GM19043 (cell line): ENCODE measurements around the gene LGR6.

ENCODE experiments used
- ATAC-seq: cut with Tn5 transposase; IDR thresholded peaks from one replicate; pipeline ENCODE4 v1.9.1; 2021; ENCODE audit warnings: low read depth; ENCODE audit not compliant: unreplicated experiment

The LGR6 gene

GRCh38 chr1:202281316-202282024, 87.9 kb downstream of the LGR6 start:
- ATAC-seq = no peak

GRCh38 chr1:202282025-202282371, 88.4 kb downstream of the LGR6 start:
- ATAC-seq = no peak

DNA sequence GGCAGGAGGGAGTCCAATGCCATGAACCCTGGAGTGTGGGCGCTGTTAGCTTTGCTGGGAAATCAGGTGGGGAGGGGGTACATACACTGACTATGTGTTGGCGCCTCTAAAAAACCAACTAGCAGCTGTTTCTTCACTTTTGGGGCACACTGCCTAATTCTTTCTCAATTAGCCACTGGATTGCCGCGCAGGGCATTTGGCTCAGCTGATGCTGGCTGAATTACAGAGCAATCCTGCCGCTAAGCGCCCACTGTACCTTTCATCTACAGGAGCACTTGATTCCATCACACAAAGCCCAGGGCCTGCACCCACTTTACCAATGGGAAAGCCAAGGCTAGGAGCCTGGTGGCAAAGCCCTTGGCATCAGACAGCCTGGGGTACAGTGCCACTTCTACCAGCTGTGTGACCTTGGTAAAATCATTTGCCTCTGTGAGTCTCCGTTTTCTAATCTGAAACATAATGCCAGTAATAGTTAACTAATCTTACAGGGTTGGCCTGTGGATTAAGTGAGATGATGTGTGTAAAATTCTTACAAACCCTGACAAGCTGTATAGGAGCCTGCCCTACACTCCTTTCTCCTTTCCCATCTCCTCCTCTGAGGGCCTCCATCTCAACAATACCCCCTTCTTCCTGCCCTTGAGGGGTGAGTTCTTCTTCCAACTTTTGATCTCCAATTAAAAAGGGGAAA, 89.1 kb downstream of the LGR6 start:
- ATAC-seq = no peak

- no peak for ATAC-seq
Observed at GRCh38 chr1:202283379-202283844, 89.8 kb downstream of the LGR6 start.

DNA sequence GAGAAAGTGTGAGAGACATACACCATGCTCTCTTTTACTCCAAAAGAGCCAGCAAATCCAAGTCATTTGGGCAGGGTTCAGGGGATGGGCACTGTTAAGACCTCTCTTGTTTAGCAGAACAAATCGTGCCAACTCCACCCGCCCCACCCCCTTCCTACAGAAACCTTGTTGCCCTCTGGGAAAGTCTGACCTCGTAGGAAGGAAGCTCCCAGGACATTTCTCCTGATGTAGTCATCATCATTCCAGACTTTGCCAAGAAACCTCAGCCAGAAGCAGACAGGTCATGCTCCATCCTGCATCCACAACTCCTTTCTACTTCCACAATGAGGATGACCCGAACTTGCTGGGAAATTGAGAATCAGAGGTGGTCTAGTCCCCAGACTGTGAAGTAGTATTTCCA, 90.4 kb downstream of the LGR6 start:
- ATAC-seq = no peak

GRCh38 chr1:202285908-202286307, 92.3 kb downstream of the LGR6 start:
- no peak for ATAC-seq

DNA sequence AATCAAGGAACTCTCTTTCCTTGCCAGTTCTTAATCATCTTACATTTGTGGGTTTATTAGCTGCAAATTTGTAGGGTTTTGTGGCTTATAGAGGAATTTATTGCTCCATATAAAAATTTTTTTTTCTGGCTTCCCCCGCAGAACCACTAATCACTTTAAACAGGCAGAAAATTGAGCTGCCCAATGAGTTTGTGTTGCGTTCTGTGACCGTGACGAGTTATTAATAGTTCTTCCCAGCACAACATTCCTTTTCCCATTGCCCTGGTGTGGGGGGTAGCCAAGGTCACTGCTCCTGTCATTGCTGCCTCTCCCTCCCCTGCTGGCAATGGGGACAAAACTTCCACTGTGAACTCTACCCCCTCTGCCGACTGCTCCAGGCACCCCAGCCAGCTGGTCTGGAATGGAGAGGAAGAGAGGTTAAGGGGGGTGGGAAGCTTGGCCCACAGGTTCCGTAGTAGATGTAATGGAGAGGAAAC, 93.1 kb downstream of the LGR6 start:
- ATAC-seq = no peak

GRCh38 chr1:202287196-202287595, 93.6 kb downstream of the LGR6 start:
- ATAC-seq = no peak

DNA sequence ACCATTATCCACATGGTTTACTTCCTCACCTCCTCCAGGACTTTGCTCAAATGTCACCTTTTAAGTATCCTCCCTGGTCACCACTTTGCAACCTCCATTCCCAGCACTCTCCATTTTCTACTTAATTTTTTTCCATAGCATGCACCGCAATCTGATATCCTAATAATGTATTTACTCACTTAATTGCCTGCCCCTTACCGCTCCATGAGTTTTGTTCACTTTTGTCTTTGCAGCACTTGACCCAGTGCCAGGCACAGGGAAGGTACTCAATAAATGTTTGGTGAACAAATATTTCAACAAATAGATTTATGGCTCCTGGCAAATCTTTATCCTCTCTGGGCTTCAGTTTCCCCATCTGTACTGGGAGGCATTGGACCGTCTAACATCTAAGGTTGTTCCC, 94.6 kb downstream of the LGR6 start:
- no peak for ATAC-seq

GRCh38 chr1:202289009-202289408, 95.4 kb downstream of the LGR6 start:
- ATAC-seq = no peak

DNA sequence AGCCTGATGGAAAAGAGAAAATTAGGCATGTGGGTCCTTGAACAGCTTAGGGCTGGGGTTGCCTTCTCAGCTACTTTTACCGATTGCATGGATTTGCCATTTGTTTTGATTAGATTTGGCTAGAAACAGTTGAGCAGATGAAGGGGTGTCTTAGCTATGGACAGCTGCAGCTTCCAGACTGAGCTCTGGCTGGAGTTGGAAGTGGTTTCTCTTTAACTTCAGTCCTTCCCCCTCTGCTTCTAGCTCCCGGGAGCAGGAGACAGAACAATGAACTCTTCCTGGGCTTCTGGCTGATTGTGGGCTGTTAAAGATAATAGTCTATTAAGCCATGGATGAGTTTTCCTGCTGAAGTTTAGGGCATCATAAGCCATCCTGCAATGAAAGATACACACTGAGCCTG, 97.4 kb downstream of the LGR6 start:
- ATAC-seq = no peak

DNA sequence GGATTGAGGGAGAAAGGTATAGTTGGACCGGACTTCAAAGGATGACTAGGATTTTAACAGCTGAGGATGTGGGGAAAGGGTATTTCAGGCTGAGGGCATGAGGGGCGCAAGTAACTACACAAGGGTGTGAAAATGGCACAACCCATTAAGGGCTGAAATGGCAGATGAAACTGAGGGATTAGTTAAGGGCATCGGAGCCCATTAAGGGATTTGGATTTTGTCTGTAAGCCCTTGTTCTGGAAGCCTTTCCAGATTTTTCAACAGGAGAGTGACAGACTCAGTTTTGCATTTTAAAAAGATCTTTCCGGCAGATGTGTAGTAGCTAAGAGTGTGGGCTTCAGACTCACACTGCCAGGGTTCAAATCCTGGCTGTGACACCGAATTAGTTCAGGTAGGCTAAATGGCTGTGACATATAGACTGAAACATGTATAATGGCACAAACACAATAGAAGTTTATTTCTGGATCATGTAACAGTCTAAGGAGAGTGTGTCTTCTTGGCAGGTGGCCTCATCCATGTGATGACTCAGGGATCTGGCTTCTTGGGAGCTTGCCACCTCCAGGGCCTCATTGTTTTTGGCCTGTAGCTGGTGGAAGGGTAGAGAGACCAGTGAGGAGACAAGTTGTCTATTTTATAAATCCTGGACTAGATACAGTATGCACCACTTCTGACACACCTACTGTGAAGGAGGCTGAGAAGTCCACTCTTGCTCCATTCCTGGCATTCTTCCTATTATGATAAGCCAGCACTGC, 98.5 kb downstream of the LGR6 start:
- no peak for ATAC-seq

DNA sequence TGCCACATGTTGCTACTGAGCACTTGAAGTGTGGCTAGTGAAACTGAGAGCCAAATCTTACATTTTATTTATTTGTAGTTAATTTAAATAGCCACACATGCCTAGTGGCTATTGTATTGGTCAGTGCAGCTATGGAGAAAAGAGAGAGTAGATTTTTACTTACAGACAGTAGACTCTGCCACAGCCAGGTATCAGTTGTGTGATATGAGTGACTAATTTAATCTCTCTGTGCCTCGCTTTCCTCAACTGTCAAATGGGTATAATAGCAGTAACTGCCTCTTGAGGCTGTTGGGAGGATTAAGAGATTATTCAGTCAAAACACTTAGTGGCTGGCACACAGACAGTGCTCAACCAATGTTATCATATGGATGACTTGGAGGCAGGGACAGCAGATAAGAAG, 99.2 kb downstream of the LGR6 start:
- no peak for ATAC-seq

GRCh38 chr1:202293569-202293968, 100.0 kb downstream of the LGR6 start:
- ATAC-seq = no peak

- no peak for ATAC-seq
Observed at GRCh38 chr1:202302166-202302565, 108.6 kb downstream of the LGR6 start.

GRCh38 chr1:202304375-202304774, 110.8 kb downstream of the LGR6 start:
- no peak for ATAC-seq

GRCh38 chr1:202305168-202305567, 111.6 kb downstream of the LGR6 start:
- no peak for ATAC-seq

- no peak for ATAC-seq
Observed at GRCh38 chr1:202306535-202307345, 113.1 kb downstream of the LGR6 start.

DNA sequence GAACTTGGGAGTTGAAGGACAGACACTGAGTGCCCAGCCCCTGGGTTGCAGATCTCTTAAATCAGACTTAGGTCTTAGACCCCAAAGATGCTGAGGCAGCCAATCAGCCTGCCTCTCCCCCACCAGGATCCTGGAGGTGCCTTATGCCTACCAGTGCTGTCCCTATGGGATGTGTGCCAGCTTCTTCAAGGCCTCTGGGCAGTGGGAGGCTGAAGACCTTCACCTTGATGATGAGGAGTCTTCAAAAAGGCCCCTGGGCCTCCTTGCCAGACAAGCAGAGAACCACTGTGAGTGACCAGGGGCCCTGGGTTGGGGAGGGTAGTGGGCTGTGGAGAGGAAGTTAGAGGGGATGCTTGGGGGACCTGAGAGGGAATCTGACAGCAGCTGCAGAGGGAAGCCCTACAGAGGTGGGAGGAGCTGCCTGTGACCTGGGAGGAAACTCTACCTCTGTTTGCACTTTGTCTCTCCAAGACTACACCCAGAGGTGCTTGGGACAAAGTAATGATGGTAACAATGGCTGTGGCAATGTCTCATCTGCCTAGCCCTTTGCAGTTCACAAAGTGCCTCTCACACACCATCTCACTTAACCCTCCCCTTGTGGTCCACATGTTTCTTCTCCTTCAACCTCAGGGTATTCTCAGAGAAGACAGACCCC, 116.6 kb downstream of the LGR6 start:
- no peak for ATAC-seq

- no peak for ATAC-seq
Observed at GRCh38 chr1:202310746-202311145, 117.1 kb downstream of the LGR6 start.
